HepG2 (cell line): ENCODE measurements around the gene TAS2R30. TPM values are rescaled to one million over a fixed set of nuclear protein-coding genes. Genes with fewer than 3 reads are reported as not detected.

Source experiments
- ARID2 ChIP-seq: sonication (generic); formaldehyde crosslinking; IDR thresholded peaks from 2 replicates; pipeline ENCODE4 v1.8.1; 2022; ENCODE audit warnings: mild to moderate bottlenecking, missing genetic modification reagents, borderline replicate concordance
- HDAC2 ChIP-seq: sonication (generic); formaldehyde crosslinking; IDR thresholded peaks from 2 replicates; pipeline ENCODE4 v1.4.0; 2020; ENCODE audit warnings: missing genetic modification reagents
- HIVEP1 ChIP-seq: sonication (generic); formaldehyde crosslinking; IDR thresholded peaks from 2 replicates; pipeline ENCODE4 v1.4.0; 2020; ENCODE audit warnings: mild to moderate bottlenecking, missing genetic modification reagents
- HOXA3 ChIP-seq: sonication (generic); formaldehyde crosslinking; IDR thresholded peaks from 2 replicates; pipeline ENCODE4 v1.5.0; 2020; ENCODE audit warnings: missing genetic modification reagents
- IRF9 ChIP-seq: sonication (generic); formaldehyde crosslinking; IDR thresholded peaks from 2 replicates; pipeline ENCODE4 v1.8.0; 2022; ENCODE audit warnings: missing genetic modification reagents, mild to moderate bottlenecking, borderline replicate concordance
- KAT2B ChIP-seq: fragments of 150-350 bp; IDR thresholded peaks from 2 replicates; pipeline ENCODE4 v1.6.1; 2014; ENCODE audit warnings: low read depth, low read length, borderline replicate concordance
- MATR3 ChIP-seq: sonication (generic); formaldehyde crosslinking; IDR thresholded peaks from 2 replicates; pipeline ENCODE4 v1.4.0; 2020; ENCODE audit warnings: missing genetic modification reagents
- MEF2D ChIP-seq: sonication (generic); formaldehyde crosslinking; IDR thresholded peaks from 2 replicates; pipeline ENCODE4 v1.5.1; 2020; ENCODE audit warnings: mild to moderate bottlenecking, missing genetic modification reagents
- MLX ChIP-seq: IDR thresholded peaks from 2 replicates; pipeline ENCODE4 v1.6.1; 2016
- RNF2 ChIP-seq: fragments of 450-650 bp; conservative IDR thresholded peaks from 2 replicates; pipeline ENCODE4 v1.6.1; 2016; ENCODE audit warnings: low read depth
- SOX6 ChIP-seq, 2 experiments: fragments of 450-650 bp in 1 of 2; sonication (generic) in 1 of 2; formaldehyde crosslinking in 1 of 2; IDR thresholded peaks; 2 replicates each; pipeline versions ENCODE4 v1.4.0 to v1.6.1; 2017 to 2020; ENCODE audit warnings: antibody characterized with exemption in 1 of 2, mild to moderate bottlenecking in 1 of 2, missing genetic modification reagents in 1 of 2
- THAP9 ChIP-seq: sonication (generic); formaldehyde crosslinking; IDR thresholded peaks from 2 replicates; pipeline ENCODE4; 2020; ENCODE audit warnings: missing genetic modification reagents, mild to moderate bottlenecking, borderline replicate concordance
- ZHX2 ChIP-seq, 2 experiments: sonication (generic) in 1 of 2; formaldehyde crosslinking in 1 of 2; IDR thresholded peaks; 2 replicates each; pipeline versions ENCODE4 v1.6.1 to v1.9.0; 2014 to 2022; ENCODE audit warnings: antibody characterized with exemption in 1 of 2, borderline replicate concordance in 1 of 2, inconsistent platforms in 1 of 2, low read depth in 1 of 2, missing genetic modification reagents in 1 of 2
- ZNF143 ChIP-seq: sonication (generic); formaldehyde crosslinking; IDR thresholded peaks from 2 replicates; pipeline ENCODE4 v1.4.0; 2020; ENCODE audit warnings: missing genetic modification reagents
- ZNF674 ChIP-seq: sonication (generic); formaldehyde crosslinking; IDR thresholded peaks from 2 replicates; pipeline ENCODE4 v1.5.0; 2020; ENCODE audit warnings: low read depth, mild to moderate bottlenecking, missing genetic modification reagents
- ZNF766 ChIP-seq: sonication (generic); formaldehyde crosslinking; IDR thresholded peaks from 2 replicates; pipeline ENCODE4 v1.5.0; 2020; ENCODE audit warnings: missing genetic modification reagents, borderline replicate concordance
- polyA plus RNA-seq, 8 experiments: library from polyadenylated mRNA; depleted of rRNA in 3 of 8; stranded (reverse) in 7 of 8; unstranded in 1 of 8; fragments of >200 nt; fragmentation: Illumina TruSeq in 4 of 8; extraction: Trizol in 4 of 8; gene quantifications; 2 replicates each; pipeline versions ENCODE4 v1.2.1 to v1.2.3, GENCODE V29; 2011 to 2016; ENCODE audit warnings: low read depth in 4 of 8, missing spikeins in 1 of 8, mixed read lengths in 1 of 8; ENCODE audit not compliant: insufficient read depth in 1 of 8
- total RNA-seq, 5 experiments: library from RNA; depleted of rRNA; stranded (reverse); fragments of >200 nt; fragmentation: Illumina TruSeq; extraction: Trizol; gene quantifications; 2 replicates each; pipeline ENCODE4 v1.2.3, GENCODE V29; 2016; ENCODE audit warnings: low read depth in 1 of 5

Gene TAS2R30
- total and polyA plus RNA-seq, 2 of the 13 experiments (the other 11 are each of a cell fraction or from before 2014, with no cell fraction given): 0.42 to 5.2 TPM

- TF ChIP-seq MLX (CRISPR knock-in tag) (no peak), THAP9 (CRISPR knock-in tag) (peak; percentile 90), ZNF143 (peak; percentile 92), ZNF766 (CRISPR knock-in tag) (peak; percentile 74; the same call in 1 of the 2 replicates), ARID2 (CRISPR knock-in tag) (0 out of 2 replicates have a peak, but pooled peaks have one; percentile 24), ZHX2 (IDR thresholded peaks at IDR 0.05; ENCODE audit: low read depth) (peak; percentile 91), ZHX2 (CRISPR knock-in tag; IDR thresholded peaks at IDR 0.05; ENCODE audit: borderline replicate concordance) (no peak), KAT2B (no peak), HIVEP1 (CRISPR knock-in tag) (no peak), IRF9 (CRISPR knock-in tag) (peak; percentile 90; the same call in 1 of the 2 replicates), HOXA3 (CRISPR knock-in tag) (peak; percentile 91), ZNF674 (CRISPR knock-in tag) (no peak), HDAC2 (peak; percentile 62), MATR3 (no peak), SOX6 (IDR thresholded peaks at IDR 0.05) (no peak), SOX6 (CRISPR knock-in tag; IDR thresholded peaks at IDR 0.05) (peak; percentile 57; the same call in 1 of the 2 replicates), MEF2D (CRISPR knock-in tag) (no peak; the same call in 1 of the 2 replicates), RNF2 (peak; percentile 87; the same call in 1 of the 2 replicates)
These were observed 36.9 kb upstream of the TAS2R30 start, which contains the start of gene SMIM10L1 (continued) for GRCh38 chr12:11171145-11171968.
